ENCODE results near the gene MEGF8.
A peak's percentile ranks its signal among the peaks of the same experiment; 100 is the strongest.

The MEGF8 gene

GRCh38 chr19:42409477-42409876 is 84.0 kb downstream of the MEGF8 start:
- TF ChIP-seq CTCF (IDR thresholded peaks at IDR 0.05; ENCODE audit: insufficient read depth, missing control alignments): no peak
- FAIRE-seq (no peak), DNase-seq (ENCODE audit: insufficient read length, low spot score) (no peak)

GRCh38 chr19:42410371-42410770 is 84.9 kb downstream of the MEGF8 start:
- FAIRE-seq (no peak), DNase-seq (ENCODE audit: insufficient read length, low spot score) (no peak)
- TF ChIP-seq CTCF (IDR thresholded peaks at IDR 0.05; ENCODE audit: insufficient read depth, missing control alignments): no peak

GRCh38 chr19:42411581-42412178 is 86.2 kb downstream of the MEGF8 start:
- no peak for DNase-seq (ENCODE audit: insufficient read length, low spot score)
- no peak for FAIRE-seq
- TF ChIP-seq CTCF (IDR thresholded peaks at IDR 0.05; ENCODE audit: insufficient read depth, missing control alignments): no peak

- no peak for TF ChIP-seq CTCF (IDR thresholded peaks at IDR 0.05; ENCODE audit: insufficient read depth, missing control alignments)
- FAIRE-seq (no peak), DNase-seq (ENCODE audit: insufficient read length, low spot score) (no peak)
Observed at GRCh38 chr19:42412227-42412626, 86.8 kb downstream of the MEGF8 start.

- no peak for FAIRE-seq
- no peak for DNase-seq (ENCODE audit: insufficient read length, low spot score)
- TF ChIP-seq CTCF (IDR thresholded peaks at IDR 0.05; ENCODE audit: insufficient read depth, missing control alignments): no peak
Observed at GRCh38 chr19:42412661-42413076, 87.2 kb downstream of the MEGF8 start.

- no peak for TF ChIP-seq CTCF (IDR thresholded peaks at IDR 0.05; ENCODE audit: insufficient read depth, missing control alignments)
- FAIRE-seq (no peak), DNase-seq (ENCODE audit: insufficient read length, low spot score) (no peak)
Observed at GRCh38 chr19:42419309-42419708, 93.9 kb downstream of the MEGF8 start.

GRCh38 chr19:42420055-42420544 is 94.7 kb downstream of the MEGF8 start:
- DNase-seq (ENCODE audit: insufficient read length, low spot score) (no peak), FAIRE-seq (no peak)
- TF ChIP-seq CTCF (IDR thresholded peaks at IDR 0.05; ENCODE audit: insufficient read depth, missing control alignments): peak; percentile 47

Measured in D721Med (cell line).